ENCODE results near the gene ARHGAP10.
A peak's percentile ranks its signal among the peaks of the same experiment; 100 is the strongest.

The ARHGAP10 gene

GRCh38 chr4:148052448-148052847 lies 320.6 kb downstream of the ARHGAP10 start:
- no peak for DNase-seq

DNA sequence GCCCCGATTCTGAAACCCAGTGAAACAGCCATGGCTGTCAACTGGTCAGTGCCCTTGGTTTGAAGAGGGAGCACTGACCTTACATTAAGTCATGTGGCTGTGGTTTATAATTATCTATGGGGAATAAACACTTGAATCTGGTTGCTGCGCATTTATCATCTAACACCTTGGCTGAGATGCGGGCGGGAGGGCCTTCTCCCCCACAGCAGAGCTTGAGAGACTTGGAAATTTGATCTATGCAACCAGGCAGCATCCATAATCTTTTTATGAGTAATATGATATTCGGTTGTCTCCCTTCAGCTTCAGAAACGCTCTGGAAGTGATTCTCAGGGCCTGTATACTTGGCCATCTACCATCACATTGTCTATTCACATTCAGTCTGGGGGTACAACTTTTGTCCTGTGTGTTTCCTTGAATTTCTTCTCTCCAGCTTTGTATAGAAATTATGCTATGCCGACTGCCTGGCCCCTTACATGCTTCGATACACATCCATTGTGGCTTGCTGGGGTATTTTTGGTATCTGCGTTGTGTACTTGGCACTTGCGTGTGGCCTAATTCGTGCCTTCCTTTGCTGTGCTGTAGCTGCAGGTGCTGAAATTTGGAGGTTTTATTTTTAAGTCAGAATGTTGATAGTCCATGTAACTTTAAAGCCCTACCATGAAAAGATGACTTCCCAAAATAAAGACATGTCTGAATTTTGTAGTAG lies 321.6 kb downstream of the ARHGAP10 start:
- DNase-seq: no peak

- no peak for DNase-seq
These were observed 322.4 kb downstream of the ARHGAP10 start for GRCh38 chr4:148054275-148054674.

DNA sequence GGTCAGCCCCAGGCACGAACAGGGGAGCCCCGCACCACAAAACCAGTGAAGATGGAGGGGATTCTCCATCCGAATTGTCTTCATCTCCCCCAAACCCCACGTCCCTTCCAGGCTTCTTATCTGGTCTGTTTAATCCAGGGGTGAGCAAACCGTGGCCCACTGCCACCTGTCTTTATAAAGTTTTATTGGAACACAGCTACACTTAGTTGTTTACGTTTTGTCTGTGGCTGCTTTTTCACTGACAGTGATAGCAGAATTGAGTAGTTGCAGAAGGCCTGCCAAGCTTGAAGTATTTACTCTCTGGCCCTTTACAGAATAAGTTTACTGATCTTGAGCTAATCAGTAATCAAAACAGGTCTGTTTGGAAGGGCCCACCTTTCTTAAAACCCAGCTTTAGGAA lies 324.0 kb downstream of the ARHGAP10 start:
- no peak for DNase-seq

DNA sequence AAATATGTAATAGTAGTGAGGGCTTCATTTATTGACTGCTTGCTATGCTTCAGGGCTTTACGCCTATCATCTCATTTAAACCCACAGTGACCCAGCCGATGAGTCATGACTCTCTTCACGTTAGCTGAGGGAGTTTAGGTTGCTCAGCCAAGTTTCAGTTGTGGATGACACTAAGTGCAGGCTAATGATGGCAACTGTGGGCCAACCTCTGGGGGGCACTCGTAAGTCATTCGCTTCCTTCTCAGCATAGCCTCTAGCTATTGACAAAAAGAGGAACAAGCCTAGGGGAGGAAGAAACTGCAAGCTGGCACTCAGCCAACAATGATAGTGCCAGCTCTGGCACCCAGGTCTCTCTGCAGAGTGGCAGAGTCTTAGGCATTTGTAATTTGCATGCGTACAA lies 325.0 kb downstream of the ARHGAP10 start:
- peak in 1 of 2 experiments; percentile 57 for DNase-seq

DNA sequence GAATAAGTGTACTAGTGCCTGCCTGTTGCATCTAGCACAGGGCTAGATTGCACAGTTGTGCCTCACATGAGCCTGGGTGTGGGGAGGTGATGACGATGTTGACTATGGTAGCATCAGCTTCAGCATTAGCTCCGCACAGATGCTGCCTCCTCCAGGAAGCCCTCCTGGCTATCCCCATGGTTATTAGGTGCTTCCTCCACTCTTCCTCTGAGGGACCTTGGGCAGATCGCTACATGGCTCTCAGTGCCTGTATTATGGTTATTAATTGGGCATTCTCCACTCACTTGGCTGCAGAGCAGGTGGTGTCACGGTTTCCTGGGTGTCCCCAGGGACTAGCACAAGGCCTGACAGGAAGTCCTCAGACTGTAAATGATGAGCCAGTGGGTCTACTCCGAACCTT lies 325.6 kb downstream of the ARHGAP10 start:
- no peak for DNase-seq

DNA sequence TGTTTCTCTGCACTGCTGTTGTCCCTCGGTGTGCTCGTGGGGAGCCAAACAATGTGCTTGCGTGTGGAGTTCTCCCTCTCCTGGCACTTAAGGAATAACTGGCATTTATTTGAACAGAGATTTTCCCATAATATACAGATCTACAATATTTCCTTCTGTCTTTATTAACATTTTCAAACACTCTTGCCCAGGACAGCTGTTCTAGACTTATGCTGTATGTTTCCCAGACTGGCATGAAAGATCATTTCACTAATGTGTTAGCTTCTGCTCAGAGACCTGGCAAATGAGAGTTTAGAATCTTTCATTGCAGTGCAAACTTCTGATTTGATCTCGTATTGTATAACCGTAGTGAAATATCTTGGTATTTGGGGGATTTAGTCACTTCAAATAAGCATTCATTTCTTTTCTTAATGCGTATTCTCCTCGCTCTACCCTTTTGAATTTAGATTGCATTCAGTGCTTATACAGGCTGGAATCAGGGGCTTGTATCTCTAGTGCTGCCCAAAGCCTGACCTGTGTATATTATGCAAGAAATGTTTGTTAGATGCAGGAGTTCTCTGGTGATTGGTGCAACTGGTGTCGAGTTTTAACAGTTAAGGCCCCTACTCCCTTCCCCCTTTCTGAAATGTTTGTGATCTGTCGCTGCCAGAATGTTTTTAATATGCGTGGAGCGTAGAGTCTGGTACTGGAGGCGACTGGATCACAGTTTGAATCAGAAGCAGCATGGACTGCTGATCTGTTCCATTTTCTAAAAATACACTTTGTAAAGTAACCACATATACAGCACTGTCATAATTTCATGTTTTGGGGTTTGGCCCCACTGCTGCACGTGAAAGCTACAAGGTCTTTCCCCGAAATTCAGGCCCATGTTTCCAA lies 326.3 kb downstream of the ARHGAP10 start:
- DNase-seq: no peak

GRCh38 chr4:148059617-148060180 lies 327.8 kb downstream of the ARHGAP10 start:
- no peak for DNase-seq

GRCh38 chr4:148060264-148061140 lies 328.6 kb downstream of the ARHGAP10 start:
- DNase-seq: no peak

DNA sequence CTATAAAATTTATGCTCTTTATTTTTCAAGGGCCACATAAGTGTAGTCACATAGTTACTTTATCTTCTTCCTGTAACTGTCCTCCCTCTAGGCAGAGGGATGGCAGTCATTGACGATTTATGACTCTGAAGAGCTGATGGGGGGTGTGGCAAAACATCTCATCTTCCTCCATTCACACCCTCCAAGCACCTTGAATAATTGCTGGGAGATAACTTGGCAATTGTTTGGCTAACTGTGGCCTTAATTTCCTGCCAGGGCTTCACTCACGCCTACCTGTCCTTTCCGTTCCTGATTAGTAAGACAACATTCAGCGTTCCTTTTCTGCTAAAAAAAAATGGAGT lies 329.2 kb downstream of the ARHGAP10 start:
- DNase-seq: no peak

DNA sequence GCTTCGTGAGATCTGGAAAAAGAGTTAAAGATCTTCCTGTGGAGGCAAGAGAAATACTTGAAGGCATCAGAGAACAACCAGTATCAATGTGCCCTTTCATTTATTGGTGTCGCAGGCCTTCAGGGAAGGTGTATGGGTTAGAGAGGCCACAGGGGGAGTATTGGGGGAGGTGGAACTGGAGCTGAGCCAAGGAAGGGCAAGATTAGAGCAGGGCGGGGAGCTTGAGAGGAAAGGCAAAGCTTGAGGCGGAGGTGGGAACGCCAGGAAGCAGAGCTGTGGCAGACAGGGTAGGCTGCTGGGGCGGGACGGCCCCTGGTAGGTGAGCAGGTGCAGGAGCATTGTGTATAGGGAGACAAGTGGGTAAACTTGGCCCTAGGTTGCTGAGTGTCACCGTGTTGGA lies 329.9 kb downstream of the ARHGAP10 start:
- no peak for DNase-seq

- no peak for DNase-seq
These were observed 330.5 kb downstream of the ARHGAP10 start for GRCh38 chr4:148062301-148062950.

GRCh38 chr4:148064451-148064850 lies 332.6 kb downstream of the ARHGAP10 start:
- no peak for DNase-seq

GRCh38 chr4:148065075-148065474 lies 333.2 kb downstream of the ARHGAP10 start:
- no peak for DNase-seq

GRCh38 chr4:148067301-148067916 lies 335.5 kb downstream of the ARHGAP10 start:
- DNase-seq: no peak

GRCh38 chr4:148068065-148068911 lies 336.4 kb downstream of the ARHGAP10 start:
- DNase-seq: no peak

- no peak for DNase-seq
These were observed 337.4 kb downstream of the ARHGAP10 start for GRCh38 chr4:148069086-148069894.

DNA sequence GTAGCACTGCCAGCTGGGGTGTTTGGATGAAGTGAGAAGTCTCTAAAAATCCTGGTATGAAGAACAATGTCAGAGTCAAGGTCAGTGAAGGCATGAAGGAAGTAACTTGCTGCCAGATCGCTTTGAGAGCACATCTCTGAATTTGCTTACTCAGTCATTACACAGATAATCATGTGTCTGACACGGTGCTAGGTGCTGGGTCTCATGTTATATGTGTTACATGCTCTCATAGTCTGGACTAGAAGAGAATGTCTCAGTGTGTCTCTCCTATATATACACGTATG lies 337.9 kb downstream of the ARHGAP10 start:
- no peak for DNase-seq

DNA sequence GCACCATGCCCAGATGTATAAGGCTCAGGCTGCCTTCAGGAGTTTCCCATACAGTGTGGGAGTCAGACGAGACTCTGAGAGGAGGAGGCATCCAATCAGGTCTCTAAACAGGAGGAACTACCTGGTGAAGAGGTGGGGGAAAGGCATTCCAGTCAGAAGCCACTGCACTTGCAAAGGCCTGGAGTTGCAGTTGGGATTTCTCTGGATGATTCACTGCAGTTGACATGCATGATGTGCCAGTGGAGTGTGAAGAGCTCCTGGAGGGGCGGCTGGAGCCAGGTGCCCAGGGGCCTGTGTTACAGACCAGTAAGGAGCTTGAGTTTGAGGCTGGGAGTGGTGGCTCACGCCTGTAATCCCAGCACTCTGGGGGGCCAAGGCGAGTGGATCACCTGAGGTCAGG lies 339.1 kb downstream of the ARHGAP10 start:
- no peak for DNase-seq

GRCh38 chr4:148072789-148073188 lies 340.9 kb downstream of the ARHGAP10 start:
- DNase-seq: no peak

Measured in NCI-H446 (cell line).